Keratinocyte (primary cell): Measurements from ENCODE around the gene HCRTR1. TPM values are rescaled to one million over a fixed set of nuclear protein-coding genes. Genes with fewer than 3 reads are reported as not detected.

Experiments used
- DNase-seq: peaks from one replicate; pipeline ENCODE4 v3.0.0-alpha.2; 2011; ENCODE audit warnings: low read depth, missing footprints, low spot score
- FAIRE-seq: peaks from 2 replicates; lab custom pipeline; 2011; peaks lifted over from hg19 to GRCh38; lab: Jason Lieb, UNC
- H2AFZ ChIP-seq: 2 replicates; pipeline ENCODE4 v1.6.0; 2012; ENCODE audit warnings: low read length, control low read depth, inconsistent platforms; ENCODE audit not compliant: control insufficient read depth
- H3K27ac ChIP-seq: 2 replicates; pipeline ENCODE4 v1.5.1; 2011; ENCODE audit warnings: low read length; ENCODE audit not compliant: control insufficient read depth, insufficient read depth
- H3K27me3 ChIP-seq: 3 replicates; pipeline ENCODE4 v1.6.0; 2011; ENCODE audit warnings: low read length; ENCODE audit not compliant: control insufficient read depth, insufficient read depth; ENCODE audit errors: extremely low read depth
- H3K36me3 ChIP-seq, 2 experiments: 2 replicates in 1 of 2; 3 replicates in 1 of 2; pipeline ENCODE4 v1.5.1; 2011; ENCODE audit warnings: low read length in 2 of 2, mild to moderate bottlenecking in 1 of 2; ENCODE audit not compliant: control insufficient read depth in 2 of 2, insufficient read depth in 2 of 2; ENCODE audit errors: extremely low read depth in 1 of 2
- H3K4me1 ChIP-seq: 3 replicates; pipeline ENCODE4 v1.5.1; 2011; ENCODE audit warnings: low read length; ENCODE audit not compliant: control insufficient read depth, insufficient read depth; ENCODE audit errors: extremely low read depth
- H3K4me2 ChIP-seq: 3 replicates; pipeline ENCODE4 v1.6.0; 2011; ENCODE audit warnings: low read depth, low read length; ENCODE audit not compliant: control insufficient read depth, insufficient read depth; ENCODE audit errors: extremely low read depth
- H3K4me3 ChIP-seq, 3 experiments: fragments of 200-600 bp in 1 of 3; sonication (generic) in 1 of 3; 2 replicates in 2 of 3; 3 replicates in 1 of 3; pipeline ENCODE4 v1.5.1; 2011 to 2016; ENCODE audit warnings: low read length in 3 of 3, mild to moderate bottlenecking in 3 of 3, control low read depth in 2 of 3, inconsistent platforms in 1 of 3, low read depth in 1 of 3, mixed read lengths in 1 of 3, mixed run types in 1 of 3, moderate library complexity in 1 of 3; ENCODE audit not compliant: control insufficient read depth in 2 of 3, insufficient read depth in 2 of 3; ENCODE audit errors: extremely low read depth in 1 of 3
- H3K79me2 ChIP-seq: 2 replicates; pipeline ENCODE4 v1.6.0; 2012; ENCODE audit warnings: low read length; ENCODE audit not compliant: control insufficient read depth, insufficient read depth
- H3K9ac ChIP-seq: 3 replicates; pipeline ENCODE4 v1.6.0; 2011; ENCODE audit warnings: low read length; ENCODE audit not compliant: control insufficient read depth, insufficient read depth; ENCODE audit errors: extremely low read depth
- H3K9me1 ChIP-seq: 3 replicates; pipeline ENCODE4 v1.6.0; 2011; ENCODE audit warnings: low read length; ENCODE audit not compliant: control insufficient read depth, insufficient read depth; ENCODE audit errors: extremely low read depth
- H3K9me3 ChIP-seq: 2 replicates; pipeline ENCODE4 v1.5.1; 2012; ENCODE audit warnings: low read depth, low read length; ENCODE audit not compliant: control insufficient read depth
- H4K20me1 ChIP-seq: 3 replicates; pipeline ENCODE4 v1.6.0; 2011; ENCODE audit warnings: low read length; ENCODE audit not compliant: control insufficient read depth, insufficient read depth; ENCODE audit errors: extremely low read depth
- CTCF ChIP-seq, 3 experiments: IDR thresholded peaks in 1 of 3; conservative IDR thresholded peaks in 1 of 3; optimal IDR thresholded peaks in 1 of 3; 2 replicates in 2 of 3; 3 replicates in 1 of 3; pipeline versions ENCODE3 to v1.5.1; 2011; ENCODE audit warnings: low read length in 3 of 3, mild to moderate bottlenecking in 3 of 3, moderate library complexity in 2 of 3, control low read depth in 1 of 3, inconsistent platforms in 1 of 3; ENCODE audit not compliant: insufficient read depth in 2 of 3; ENCODE audit errors: extremely low read depth in 1 of 3
- EZH2 ChIP-seq: IDR thresholded peaks from one replicate; pipeline ENCODE4 v1.6.1; 2012; ENCODE audit warnings: inconsistent platforms, mild to moderate bottlenecking, low read length, moderate library complexity
- dilution Hi-C: fragments of 300-500 bp; cut with MboI; formaldehyde crosslinking; loops from one replicate; pipeline ENCODE4 v1.7.0; 2020; ENCODE audit warnings: low sequenced_read_pairs; ENCODE audit not compliant: extremely low pct_ligation_motif_present
- polyA minus RNA-seq, 3 experiments: library from RNA; depleted of rRNA, polyadenylated mRNA; stranded (reverse); fragments of >200 nt; gene quantifications; 1 replicate in 1 of 3; 2 replicates in 1 of 3; 3 replicates in 1 of 3; pipeline ENCODE4 v1.2.3, GENCODE V29; 2011
- polyA plus RNA-seq, 5 experiments: library from polyadenylated mRNA; depleted of rRNA in 3 of 5; stranded (reverse) in 3 of 5; stranded (forward) in 1 of 5; unstranded in 1 of 5; fragments of >200 nt; gene quantifications; 1 replicate in 1 of 5; 2 replicates in 3 of 5; 3 replicates in 1 of 5; pipeline versions ENCODE4 v1.2.1 to v1.2.3, GENCODE V29; 2011 to 2012; ENCODE audit warnings: missing spikeins in 2 of 5, low read depth in 1 of 5, low replicate concordance in 1 of 5

Gene HCRTR1
- not detected in 3 replicates for polyA plus RNA-seq
- polyA plus RNA-seq (2011; ENCODE audit: low read depth), result not detected
- polyA plus RNA-seq (2011; cell fraction: cytosol; rRNA removed), result not detected in 2 replicates
- not detected in 2 replicates for polyA plus RNA-seq (2011; cell fraction: nucleus; rRNA removed)
- not detected in 2 replicates for polyA plus RNA-seq (2012; ENCODE audit: low replicate concordance)
- polyA minus RNA-seq, result not detected in 3 replicates
- not detected for polyA minus RNA-seq (2011; cell fraction: cytosol; rRNA and poly(A)+ RNA removed)
- polyA minus RNA-seq (2011; cell fraction: nucleus; rRNA and poly(A)+ RNA removed), result not detected in 2 replicates

- Histone ChIP-seq H4K20me1 (no peaks in the 10 kb centered on the region), H3K4me1 (no peaks in the 10 kb centered on the region), H3K27ac (no peak within 1 kb of the TSS), H3K9me3 (no peaks in the 10 kb centered on the region), H3K27me3 (peaks cover 24% of the 10 kb centered on the region), H3K4me3 (peak within 1 kb of the TSS; percentile 39 to 61 (median 39)), H3K4me2 (peak within 1 kb of the TSS; percentile 60), H3K79me2 (no peaks in the 10 kb centered on the region), H3K36me3 (no peaks in the 10 kb centered on the region), H3K9me1 (no peaks in the 10 kb centered on the region), H2AFZ (peak within 1 kb of the TSS; percentile 58), H3K9ac (peak within 1 kb of the TSS; percentile 7)
- FAIRE-seq (no peak), DNase-seq (no peak)
- dilution Hi-C loops, result no loop called here
- TF ChIP-seq EZH2 (peak; percentile 63), CTCF (optimal IDR thresholded peaks at IDR 0.05 in 1 of 3, IDR thresholded peaks at IDR 0.05 in 1 of 3, conservative IDR thresholded peaks at IDR 0.05 in 1 of 3; ENCODE audit: extremely low read depth in 1 of 3, insufficient read depth in 2 of 3, low read length in 3 of 3) (no peak)
These were observed at the start of gene HCRTR1 for GRCh38 chr1:31617218-31617915. Gene HCRTR1, plus strand, starts transcription at chr1:31617689. Its CDS starts 1,504 bp downstream, at chr1:31619193.

GRCh38 chr1:31567956-31568570 is 49.4 kb upstream of the HCRTR1 start:
- TF ChIP-seq CTCF (optimal IDR thresholded peaks at IDR 0.05 in 1 of 3, IDR thresholded peaks at IDR 0.05 in 1 of 3, conservative IDR thresholded peaks at IDR 0.05 in 1 of 3; ENCODE audit: extremely low read depth in 1 of 3, insufficient read depth in 2 of 3, low read length in 3 of 3) (no peak), EZH2 (no peak)

More at GRCh38 chr1:31567956-31568570, 49.4 kb upstream of the HCRTR1 start:
- Histone ChIP-seq H3K4me3 (no peak overlapping the region), H3K79me2 (no peaks in the 10 kb centered on the region), H4K20me1 (no peaks in the 10 kb centered on the region), H3K9ac (no peak overlapping the region), H3K4me1 (peaks cover 39% of the 10 kb centered on the region), H3K36me3 (no peaks in the 10 kb centered on the region), H2AFZ (no peak overlapping the region), H3K27ac (no peak overlapping the region), H3K27me3 (no peaks in the 10 kb centered on the region), H3K9me1 (no peaks in the 10 kb centered on the region), H3K9me3 (no peaks in the 10 kb centered on the region), H3K4me2 (no peak overlapping the region)
- dilution Hi-C loops, result no loop called here
- FAIRE-seq (no peak), DNase-seq (no peak)
